Measurements from ENCODE around the gene CPT1A.

Gene CPT1A

DNA sequence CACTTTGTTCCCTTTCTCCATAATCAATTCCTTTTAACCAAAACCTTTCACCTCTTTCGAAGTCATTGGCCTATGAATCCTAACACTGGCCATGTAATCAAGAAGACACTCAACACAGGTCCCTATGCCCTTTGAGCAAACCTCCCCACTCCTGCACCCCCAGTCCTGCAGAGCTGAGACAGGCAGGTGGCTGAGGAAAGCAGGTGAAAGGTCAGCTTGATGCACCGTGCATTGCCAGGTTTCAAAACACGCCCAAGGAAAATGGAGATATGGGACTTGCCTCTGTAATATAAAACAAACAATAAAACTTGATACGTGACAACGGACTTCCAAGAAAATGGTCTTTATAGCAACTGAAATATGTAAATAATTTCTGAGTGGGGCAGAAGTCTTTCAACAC is 10.6 kb downstream of the CPT1A start:
- DNase-seq (ENCODE audit: low read depth), result no peak

DNA sequence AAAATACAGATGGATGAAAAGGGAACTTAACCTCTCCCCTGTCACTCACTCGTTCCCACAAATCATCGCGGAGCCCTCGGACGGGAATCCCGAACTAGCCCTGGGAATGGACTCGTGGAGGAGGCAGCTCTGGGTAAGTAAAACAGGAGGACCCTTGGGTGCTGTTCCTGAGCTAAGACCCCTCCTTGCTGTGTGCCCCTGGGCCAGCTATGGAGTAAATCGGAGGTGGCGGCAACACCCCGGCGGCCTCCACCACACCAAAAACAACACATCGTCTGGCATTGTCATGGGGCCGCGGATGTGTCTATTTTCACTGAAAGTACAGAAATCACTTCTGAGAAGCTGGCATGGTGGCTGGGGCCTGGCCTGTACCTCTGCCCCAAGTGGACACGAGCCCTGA is 12.1 kb downstream of the CPT1A start:
- DNase-seq (ENCODE audit: low read depth), result no peak

DNA sequence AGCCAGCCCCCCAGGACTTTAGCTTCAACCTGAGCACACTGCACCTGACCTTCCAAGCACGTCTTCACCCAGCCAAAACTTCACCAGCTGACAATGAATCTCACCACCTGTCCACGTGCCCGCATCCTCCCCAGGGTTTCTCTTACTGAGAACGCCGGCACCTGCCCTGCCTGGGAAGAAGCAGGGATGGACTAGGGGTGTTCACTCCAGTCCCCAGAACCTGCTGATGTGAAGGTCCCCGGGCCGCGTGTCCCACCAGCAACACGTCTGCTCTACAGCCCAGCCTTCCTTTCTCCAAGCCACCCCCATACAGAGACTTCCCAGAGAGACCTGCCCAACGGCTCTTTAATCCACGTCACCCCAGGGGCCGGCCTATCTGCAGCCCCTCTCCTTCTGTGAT is 12.8 kb downstream of the CPT1A start:
- DNase-seq (ENCODE audit: low read depth), result no peak

DNA sequence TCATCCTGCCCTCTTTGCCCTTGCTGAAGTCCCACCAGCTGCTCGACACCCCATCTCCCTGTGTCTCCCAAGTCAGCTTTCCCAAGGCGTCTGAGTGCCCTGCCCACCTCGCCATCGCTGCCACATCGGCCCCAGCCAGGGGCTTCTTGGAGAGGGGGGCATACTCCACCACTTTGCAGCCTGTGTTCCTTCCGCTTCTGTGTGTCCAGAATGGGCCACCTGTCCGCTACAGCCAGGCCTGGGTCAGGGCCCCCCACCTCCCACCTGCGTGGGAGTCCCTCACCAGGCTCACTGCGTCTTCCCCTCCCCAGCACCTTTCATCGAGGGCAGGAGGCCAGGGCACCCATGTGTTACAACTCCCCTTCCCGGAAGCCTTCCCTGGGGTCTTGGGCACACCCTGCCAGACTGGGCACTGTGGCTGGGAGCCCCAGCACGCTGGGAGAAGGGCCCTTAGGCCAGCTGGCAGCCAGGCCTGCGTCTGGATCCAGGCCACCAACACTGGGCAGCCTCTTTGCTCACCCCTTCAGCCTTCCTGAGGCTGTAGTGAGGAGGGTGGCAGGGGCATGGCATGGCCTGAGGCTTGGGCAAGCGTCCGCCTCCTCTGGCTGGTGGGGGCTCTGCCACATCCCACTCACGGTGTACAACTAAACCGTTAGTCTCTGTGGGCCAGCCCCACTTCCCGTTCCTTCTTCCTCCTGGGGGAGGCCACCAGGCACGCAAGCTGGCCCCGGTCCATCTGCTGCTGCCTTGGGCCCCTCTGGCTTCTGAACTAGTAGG is 13.4 kb downstream of the CPT1A start:
- no peak for DNase-seq (ENCODE audit: low read depth)

DNA sequence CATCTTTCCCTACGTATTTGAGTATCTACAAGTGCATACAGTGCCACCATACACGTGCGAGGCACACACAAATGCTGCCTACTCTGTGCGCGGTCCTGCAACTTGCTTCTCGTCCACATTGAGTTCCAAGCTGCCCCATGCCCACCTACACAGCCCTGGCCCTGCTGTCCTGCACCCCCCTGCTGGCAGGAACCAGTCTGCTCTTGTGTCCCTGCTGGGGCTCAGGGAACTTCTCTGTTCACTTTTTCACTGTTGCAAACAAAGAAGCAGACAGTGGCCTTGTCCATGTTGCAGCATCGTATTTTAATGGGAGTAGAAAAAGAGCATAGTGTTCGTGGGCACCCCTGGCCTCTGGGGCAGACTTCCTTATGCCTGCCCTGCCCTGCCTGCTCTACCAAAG is 14.0 kb downstream of the CPT1A start:
- DNase-seq (ENCODE audit: low read depth), result no peak

DNA sequence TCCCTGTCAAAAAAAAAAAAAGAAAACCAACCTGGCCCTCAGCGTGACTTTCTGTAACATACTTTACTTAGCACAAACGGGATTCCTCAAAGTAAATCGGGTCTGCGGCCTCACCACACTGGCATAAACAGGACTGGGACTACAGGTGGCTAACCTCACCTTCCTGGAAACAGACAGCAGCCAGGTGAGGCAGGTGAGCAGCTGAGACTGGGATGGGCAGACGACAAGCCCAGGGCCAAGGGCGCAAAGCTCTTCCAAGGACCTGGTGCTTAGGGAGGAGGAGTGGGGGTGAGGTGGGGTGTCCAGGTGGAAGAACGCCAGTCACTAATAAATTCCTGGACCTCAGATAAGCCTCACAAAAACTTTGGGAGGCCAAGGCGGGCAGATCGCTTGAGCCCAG is 15.0 kb downstream of the CPT1A start:
- no peak for DNase-seq (ENCODE audit: low read depth)

DNA sequence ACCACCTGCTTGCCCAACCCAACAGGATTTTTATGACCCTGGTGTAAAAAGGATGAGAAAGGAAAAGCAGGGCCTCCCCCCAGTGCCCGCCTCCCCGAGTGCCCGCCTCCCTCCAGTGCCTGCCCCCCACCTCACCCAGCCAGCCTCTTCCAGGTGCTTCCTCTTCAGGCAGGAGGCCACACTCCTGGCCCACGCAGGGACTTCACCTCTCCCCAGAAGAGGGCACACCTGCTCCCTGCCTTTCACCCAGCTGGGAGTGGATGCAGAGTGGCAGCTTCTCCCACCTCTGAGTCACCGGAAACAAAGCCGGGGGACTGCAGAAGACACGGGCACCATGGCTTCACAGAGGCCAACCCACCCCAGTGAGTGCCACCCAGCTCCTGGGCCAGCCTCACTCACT is 16.1 kb downstream of the CPT1A start:
- DNase-seq (ENCODE audit: low read depth), result peak; percentile 9

DNA sequence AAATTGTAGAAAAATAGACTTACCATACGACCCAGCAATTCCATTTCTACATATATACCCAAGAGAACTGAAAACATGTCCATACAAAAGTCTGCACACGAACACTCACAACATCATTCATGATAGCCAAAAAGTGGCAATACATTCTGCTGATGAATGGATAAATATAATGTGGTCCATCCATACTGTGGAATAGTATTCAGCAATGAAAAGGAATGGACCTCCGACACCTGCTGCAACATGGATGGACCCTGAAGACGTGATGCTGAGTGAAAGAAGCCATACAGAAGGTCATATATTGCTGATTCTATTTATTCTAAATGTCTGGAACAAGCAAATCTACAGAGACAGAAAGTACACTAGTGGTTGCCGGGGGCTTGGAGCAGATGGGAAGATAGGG is 19.2 kb downstream of the CPT1A start:
- no peak for DNase-seq (ENCODE audit: low read depth)

DNA sequence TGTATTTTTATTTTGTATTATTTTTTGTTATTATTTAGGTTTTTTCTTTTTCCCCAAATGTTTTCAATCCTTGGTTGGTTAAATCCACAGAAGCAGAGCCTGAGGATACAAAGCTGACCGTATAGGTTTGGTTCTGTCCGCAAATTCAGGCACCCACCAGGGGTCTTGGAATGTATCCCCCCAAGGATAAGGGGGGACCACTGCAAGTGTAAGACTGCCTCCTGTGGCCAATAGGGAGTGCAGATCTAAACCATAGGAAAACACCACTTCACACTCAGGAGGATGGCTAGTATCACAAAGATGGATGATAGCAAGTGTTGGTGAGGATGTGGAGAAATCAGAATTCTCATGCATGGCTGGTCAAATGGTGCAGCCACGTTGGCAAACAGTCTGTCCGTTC is 20.0 kb downstream of the CPT1A start:
- DNase-seq (ENCODE audit: low read depth), result no peak

DNA sequence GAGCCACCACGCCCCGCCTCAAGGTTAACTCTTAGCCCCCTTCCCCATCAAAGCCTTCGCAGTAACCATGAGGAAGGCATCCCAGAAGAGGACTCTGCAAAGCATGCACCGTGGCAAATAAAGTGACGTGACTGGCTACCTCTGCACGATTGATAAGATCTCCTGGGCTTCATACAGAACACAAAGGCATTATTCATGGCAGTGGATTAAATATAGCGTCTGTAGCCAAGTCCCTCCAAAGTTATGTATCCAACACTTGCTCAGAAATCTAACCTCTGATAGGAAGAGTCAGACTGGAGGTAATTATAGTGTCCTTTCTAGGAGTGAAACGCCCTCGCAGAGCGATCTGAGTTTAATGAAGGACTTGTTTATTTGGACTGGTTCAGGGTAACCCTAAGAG is 22.4 kb downstream of the CPT1A start:
- DNase-seq (ENCODE audit: low read depth), result no peak

DNA sequence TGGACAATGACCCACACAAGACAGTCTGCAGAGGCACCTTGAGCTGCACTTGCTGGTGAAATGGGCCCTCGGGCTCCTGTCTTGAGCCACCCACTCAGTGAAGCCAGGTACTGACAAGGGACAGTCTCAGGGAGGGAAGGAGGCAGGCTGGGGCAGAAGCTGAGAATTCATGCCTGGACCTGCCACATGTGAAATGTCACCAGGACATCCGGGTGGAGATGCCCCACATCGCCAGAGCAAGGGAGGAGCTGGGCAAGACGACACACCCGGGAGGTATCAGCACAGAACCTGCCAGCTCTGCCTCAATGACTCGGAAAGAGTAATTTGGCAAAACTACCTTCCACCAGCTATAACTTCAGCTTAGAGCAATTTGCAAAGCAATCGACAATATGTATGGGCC is 23.5 kb downstream of the CPT1A start:
- no peak for DNase-seq (ENCODE audit: low read depth)

DNA sequence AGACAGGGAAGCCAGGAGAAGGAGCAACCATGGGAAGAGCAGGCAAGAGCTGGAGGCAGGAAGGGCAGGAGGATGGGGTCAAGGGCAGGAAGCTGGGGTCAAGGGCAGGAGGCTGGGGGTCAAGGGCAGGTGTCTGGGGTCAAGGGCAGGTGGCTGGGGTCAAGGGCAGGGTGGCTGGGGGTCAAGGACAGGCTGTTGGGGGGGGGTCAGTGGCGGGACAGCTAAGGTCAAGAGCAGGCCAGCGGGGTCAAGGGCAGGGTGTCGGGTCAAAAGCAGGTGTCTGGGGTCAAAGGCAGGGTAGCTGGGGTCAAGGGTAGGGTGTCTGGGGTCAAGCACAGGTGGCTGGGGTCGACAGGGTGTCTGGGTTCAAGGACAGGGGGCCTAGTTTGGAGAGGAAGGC is 24.2 kb downstream of the CPT1A start:
- no peak for DNase-seq (ENCODE audit: low read depth)

DNA sequence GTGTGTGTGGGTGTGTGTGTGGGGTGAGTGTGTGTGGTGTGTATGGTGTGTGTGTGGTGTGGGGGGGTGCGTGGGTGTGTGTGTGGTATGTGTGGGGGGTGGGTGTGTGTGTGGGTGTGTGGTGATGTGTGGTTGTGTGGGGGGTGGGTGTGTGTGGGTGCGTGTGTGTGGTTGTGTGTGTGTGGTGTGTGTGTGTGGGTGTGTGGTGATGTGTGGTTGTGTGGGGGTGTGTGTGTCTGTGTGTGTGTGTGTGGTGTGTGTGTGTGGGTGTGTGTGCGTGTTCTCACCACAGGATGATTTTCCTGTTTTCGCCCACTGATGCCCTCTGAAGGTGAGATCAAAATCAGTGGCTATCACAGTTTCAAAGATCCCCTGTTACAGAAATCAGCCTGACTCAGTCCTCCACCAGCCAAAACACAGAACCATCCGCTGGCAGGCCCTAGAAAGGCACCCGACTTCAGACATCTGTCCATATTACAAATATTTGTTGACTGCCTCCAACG is 24.7 kb downstream of the CPT1A start:
- peak; percentile 17 for DNase-seq (ENCODE audit: low read depth)

DNA sequence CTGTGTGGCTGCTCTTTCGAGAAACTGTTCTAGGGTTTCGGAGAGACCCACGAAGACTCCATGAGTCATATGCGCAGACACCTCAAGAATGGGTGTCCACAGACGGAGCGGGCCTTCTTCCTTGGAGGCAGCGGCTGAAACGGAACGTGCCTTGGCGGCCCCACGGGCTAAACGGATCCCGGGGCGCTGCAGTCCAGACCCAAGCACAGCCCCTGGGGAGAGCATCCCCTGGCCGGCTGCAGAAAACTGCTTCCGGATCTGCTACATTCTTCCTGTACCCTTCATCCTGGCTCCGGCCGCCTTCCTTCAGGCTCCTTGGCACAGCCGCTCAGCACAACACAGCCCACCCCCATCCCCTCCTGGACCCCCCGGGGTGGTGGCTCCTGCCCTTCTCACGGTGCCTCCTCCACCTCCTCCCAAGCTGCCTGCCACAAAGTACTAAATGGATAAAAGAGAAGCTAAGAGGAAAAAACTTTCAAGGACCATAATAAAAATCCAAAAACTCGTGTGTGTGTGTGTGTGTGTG is 25.4 kb downstream of the CPT1A start:
- DNase-seq (ENCODE audit: low read depth), result no peak

DNA sequence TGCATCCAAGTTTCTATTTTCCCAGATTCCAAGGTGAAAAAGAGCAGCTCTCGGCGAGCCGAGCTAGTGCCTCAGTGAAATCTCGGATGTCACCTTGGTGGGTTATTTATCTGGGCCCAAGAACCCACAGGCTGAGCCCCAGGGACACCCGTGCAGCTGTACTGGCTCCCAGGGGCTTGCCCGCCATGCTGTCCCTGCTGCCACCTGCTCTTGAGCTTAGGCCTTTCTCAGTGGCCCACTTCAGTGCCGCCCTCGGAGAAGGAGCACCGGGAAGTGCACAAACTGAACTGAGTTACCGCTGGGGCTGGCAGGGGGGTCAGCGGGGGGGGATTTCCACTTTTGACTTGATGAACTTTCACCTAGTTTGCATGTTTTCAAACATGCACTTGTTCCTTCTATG is 27.9 kb downstream of the CPT1A start:
- DNase-seq (ENCODE audit: low read depth), result no peak

DNA sequence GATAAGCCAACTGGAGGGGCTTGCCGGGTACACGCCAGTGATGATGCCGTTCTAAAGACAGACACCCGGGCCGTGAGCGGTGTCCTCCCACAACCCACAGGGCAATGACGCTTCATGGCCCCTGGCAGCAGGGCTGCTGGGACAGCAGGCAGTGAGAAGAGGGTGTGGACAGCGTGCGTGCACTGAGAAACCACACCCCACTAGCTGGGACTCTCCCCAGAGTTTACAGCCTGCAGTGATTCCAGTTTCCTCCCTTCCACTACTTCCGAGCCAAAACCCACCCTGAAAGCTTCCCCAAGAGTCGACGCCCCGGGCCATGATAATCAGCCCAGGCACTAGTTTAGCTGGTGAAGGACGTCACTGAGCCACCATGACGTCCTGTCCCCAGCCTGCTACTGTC is 29.2 kb downstream of the CPT1A start:
- DNase-seq (ENCODE audit: low read depth), result no peak

DNA sequence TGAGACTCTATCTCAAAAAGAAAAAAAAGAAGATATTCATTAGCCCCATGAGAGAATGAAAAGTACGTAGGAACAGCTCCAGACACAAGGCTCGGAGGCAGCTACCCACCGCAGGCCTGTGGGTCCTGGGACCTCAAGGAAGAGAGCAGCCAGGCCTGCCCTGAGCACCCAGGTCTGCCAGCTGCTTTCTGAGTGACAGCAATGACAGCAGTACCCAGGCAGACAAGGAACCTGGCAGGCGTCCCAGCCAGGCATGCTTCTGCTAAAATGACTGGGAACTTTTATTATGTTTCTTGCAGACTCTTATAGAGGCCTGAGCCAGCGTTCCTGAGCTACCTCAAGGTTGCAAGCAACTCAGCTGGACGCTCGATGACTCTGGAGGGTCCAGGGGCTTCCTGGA is 31.6 kb downstream of the CPT1A start:
- DNase-seq (ENCODE audit: low read depth), result no peak

DNA sequence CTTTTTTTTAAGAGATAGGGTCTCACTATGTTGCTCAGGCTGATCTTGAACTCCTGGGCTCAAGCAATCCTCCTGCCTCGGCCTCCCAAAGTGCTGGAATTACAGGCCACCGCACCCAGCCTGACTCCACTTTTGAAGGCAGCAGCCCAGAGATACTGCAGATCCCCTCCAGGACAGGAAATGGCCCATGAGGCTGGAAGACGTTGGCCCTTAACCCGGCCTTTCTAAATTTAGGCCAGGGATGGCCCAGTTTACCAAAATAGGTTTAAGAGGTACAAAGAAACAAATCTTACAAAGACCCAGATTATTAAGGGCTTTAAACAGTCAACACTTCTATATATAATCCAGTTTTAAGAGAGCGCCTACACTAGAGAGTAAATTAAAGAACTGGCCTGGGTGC is 32.2 kb downstream of the CPT1A start:
- DNase-seq (ENCODE audit: low read depth), result no peak

DNA sequence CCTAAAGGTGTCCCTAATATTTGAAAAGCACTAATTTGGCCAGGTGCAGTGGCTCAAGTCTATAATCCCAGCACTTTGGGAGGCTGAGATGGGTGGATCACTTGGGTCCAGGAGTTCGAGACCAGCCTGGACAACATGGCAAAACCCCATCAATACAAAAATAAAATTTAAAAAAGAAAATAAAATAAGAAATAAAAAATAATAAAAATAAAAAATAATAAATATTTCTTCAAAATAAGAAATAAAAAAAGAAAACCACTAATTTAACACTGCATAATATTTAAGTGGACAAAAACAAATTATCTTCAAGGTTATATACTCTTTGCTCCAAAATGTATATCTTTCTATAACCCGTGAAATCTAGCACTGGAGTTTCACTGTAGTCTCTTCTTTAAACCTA is 32.9 kb downstream of the CPT1A start:
- no peak for DNase-seq (ENCODE audit: low read depth)

DNA sequence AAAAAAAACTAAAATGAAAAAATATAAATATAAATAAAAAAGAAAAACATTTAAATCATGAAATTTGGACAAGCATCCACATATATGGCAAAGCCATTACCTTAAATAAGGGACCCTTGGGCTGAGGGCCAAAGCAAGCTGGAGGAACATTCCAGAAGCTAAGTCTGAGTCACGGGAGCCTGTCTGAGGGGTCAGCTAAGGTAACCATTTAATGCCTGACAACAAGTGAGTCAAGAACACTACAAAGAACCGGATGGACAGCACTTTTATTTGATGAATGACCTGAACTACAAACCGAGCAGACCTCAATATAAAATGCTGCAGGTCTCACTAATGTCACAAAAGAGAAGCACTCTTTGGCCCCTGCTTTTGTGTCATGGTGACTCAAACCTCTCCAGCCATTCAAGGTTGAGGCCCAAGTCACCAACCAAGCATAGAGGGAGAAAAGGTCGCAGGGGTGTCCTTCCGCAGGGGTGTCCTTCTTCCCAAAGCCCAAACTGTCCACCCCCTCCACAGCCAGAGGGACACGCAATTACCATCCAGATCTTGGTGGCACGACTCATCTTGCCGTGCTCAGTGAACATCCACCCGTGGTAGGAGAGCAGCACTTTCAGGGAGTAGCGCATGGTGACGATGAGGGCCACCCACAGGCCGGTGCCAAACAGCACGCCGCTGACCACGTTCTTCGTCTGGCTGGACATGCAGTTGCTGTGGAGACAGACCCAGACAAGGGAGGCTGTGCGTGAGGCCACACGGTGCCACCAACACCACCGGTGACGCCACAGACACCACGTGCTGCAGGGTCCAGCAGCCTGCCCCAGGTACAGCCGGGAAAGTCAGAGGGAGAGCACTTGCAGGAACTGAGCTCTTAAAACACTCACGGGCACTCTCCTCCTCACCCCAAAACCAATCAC is 34.5 kb downstream of the CPT1A start:
- peak; percentile 81 for DNase-seq (ENCODE audit: low read depth)

DNA sequence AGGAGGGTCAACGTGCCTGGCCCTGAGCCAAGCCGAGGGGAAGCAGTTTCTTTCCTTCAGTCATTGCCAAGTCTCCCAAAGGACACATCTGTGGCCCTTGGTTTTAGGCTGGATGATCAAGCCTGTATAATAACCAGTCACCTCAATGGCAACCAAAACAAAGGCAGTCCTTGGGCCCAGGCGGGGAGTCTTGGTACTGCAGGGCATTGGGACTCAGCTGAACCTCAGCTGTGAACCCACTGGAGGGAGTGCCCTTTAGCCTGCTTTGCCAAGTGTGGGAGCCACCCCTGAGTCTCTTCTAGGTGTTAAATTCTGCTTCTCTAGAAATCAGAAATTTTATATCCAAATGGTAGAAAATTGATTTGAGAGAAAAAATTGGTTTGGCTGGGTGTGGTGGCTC is 36.9 kb downstream of the CPT1A start:
- DNase-seq (ENCODE audit: low read depth), result no peak

DNA sequence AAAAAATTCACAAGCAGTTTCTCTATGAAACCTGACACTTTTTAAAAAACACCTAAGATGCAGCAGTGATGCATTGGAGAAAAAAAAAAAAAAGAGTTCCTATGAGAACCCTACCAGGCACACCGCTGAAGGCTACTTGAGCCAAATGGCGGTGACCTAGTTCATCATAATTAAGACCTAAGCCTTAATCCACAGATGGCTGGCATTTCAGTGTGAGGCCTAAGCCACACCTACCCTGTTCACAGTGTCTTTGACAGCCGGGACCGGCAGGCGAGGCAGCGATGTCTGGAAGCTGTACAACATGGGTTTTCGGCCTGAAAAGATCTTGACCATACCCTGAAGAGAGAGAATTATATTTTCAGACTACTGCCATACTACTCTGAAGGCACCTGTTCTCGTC is 38.0 kb downstream of the CPT1A start:
- DNase-seq (ENCODE audit: low read depth), result no peak

DNA sequence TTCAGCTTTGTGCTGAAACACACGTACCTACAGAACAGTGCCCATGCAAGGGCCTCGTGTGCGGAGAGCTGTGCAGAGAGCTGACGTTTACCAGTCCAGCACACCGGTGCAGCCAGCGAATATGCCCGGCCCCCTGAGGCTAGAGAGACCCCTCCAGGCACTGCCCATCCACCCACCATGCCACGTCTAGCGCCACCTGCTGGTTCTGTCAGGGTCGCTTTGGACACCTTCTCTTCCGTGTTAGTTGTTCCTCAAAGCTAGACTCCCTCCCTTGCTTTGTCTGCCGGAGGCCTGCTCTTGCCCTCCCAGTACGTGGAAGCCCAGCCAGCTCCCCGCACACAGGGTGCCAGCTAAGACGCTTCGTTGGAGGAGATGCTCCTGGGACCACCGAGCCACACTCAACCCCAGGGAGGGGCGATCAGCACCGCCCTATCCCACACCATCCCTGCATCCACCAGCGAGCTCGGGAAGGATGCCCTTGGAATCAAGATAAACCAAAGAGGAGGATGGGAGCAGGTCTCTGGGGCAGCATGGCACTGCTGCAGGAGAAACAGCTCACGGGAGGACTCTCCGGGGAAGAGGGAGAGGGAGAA is 43.4 kb downstream of the CPT1A start:
- DNase-seq (ENCODE audit: low read depth), result no peak

All from amniotic epithelial cell (primary cell).